GM23248 (cell line): ENCODE results near the gene WSCD1. TPM values are rescaled to one million over a fixed set of nuclear protein-coding genes. Genes with fewer than 3 reads are reported as not detected.

Experiments
- DNase-seq: peaks from one replicate; pipeline ENCODE4 v3.0.0-alpha.2; 2015
- H2AFZ ChIP-seq: fragments of 200-600 bp; sonication (generic); 2 replicates; pipeline ENCODE4 v1.6.1; 2016; ENCODE audit warnings: antibody characterized with exemption
- H3F3A ChIP-seq: fragments of 200-600 bp; sonication (generic); 2 replicates; pipeline ENCODE4 v1.6.1; 2016; ENCODE audit warnings: mild to moderate bottlenecking, antibody characterized with exemption, mixed run types; ENCODE audit not compliant: insufficient read depth
- H3K27ac ChIP-seq: fragments of 200-600 bp; sonication (generic); 2 replicates; pipeline ENCODE4 v1.5.1; 2016; ENCODE audit warnings: mild to moderate bottlenecking
- H3K27me3 ChIP-seq: fragments of 200-600 bp; sonication (generic); replicated peaks from 2 replicates; pipeline ENCODE4 v1.6.1; 2016; ENCODE audit warnings: mild to moderate bottlenecking; ENCODE audit not compliant: insufficient read depth
- H3K36me3 ChIP-seq: fragments of 200-600 bp; sonication (generic); 2 replicates; pipeline ENCODE4 v1.6.1; 2016; ENCODE audit warnings: low read depth, mild to moderate bottlenecking
- H3K4me1 ChIP-seq: fragments of 200-600 bp; sonication (generic); 2 replicates; pipeline ENCODE4 v1.6.1; 2016; ENCODE audit warnings: mild to moderate bottlenecking; ENCODE audit not compliant: insufficient read depth
- H3K4me2 ChIP-seq: fragments of 200-600 bp; sonication (generic); one replicate; pipeline ENCODE4 v1.6.1; 2016; ENCODE audit warnings: mild to moderate bottlenecking; ENCODE audit not compliant: unreplicated experiment
- H3K4me3 ChIP-seq: fragments of 200-600 bp; sonication (generic); 2 replicates; pipeline ENCODE4 v1.5.1; 2016; ENCODE audit warnings: mild to moderate bottlenecking
- H3K79me2 ChIP-seq: fragments of 200-600 bp; sonication (generic); 2 replicates; pipeline ENCODE4 v1.6.1; 2016; ENCODE audit warnings: mild to moderate bottlenecking; ENCODE audit not compliant: insufficient read depth
- H3K9ac ChIP-seq: fragments of 200-600 bp; sonication (generic); 2 replicates; pipeline ENCODE4 v1.6.1; 2016; ENCODE audit warnings: mild to moderate bottlenecking
- H3K9me2 ChIP-seq: fragments of 200-600 bp; sonication (generic); 2 replicates; pipeline ENCODE4 v1.6.1; 2016; ENCODE audit warnings: mixed run types, mild to moderate bottlenecking, moderate library complexity; ENCODE audit not compliant: insufficient read depth
- H3K9me3 ChIP-seq: fragments of 200-600 bp; sonication (generic); one replicate; pipeline ENCODE4 v1.6.1; 2017; ENCODE audit warnings: low read depth
- H4K20me1 ChIP-seq: fragments of 200-600 bp; sonication (generic); 2 replicates; pipeline ENCODE4 v1.6.0; 2016; ENCODE audit not compliant: insufficient read depth
- EZH2 ChIP-seq: fragments of 200-600 bp; sonication (generic); IDR thresholded peaks from 2 replicates; pipeline ENCODE4 v1.6.1; 2018; ENCODE audit warnings: antibody characterized with exemption, mild to moderate bottlenecking; ENCODE audit not compliant: insufficient read depth, poor library complexity, severe bottlenecking
- EZH2phosphoT487 ChIP-seq: fragments of 200-600 bp; sonication (generic); IDR thresholded peaks from 2 replicates; pipeline ENCODE4 v1.6.1; 2018; ENCODE audit warnings: antibody characterized with exemption, moderate library complexity, mild to moderate bottlenecking, low read depth; ENCODE audit not compliant: insufficient read depth
- WGBS, 2 experiments: methylation state at CpG; one replicate each; pipeline ENCODE4 v1.1.6; 2015 to 2017; ENCODE audit warnings: low lambda C conversion rate in 2 of 2, low coverage in 1 of 2; ENCODE audit errors: missing lambda C conversion rate in 2 of 2; 5-methylcytosine and 5-hydroxymethylcytosine counted together
- in situ Hi-C: fragments of 300-500 bp; cut with MboI; formaldehyde crosslinking; loops from 2 replicates; pipeline ENCODE4 v1.15.0; 2020
- polyA plus RNA-seq: library from polyadenylated mRNA; unstranded; fragments of >200 nt; fragmentation: Nextera tagmentation; extraction: Ambion mirVana; gene quantifications from 2 replicates; pipeline ENCODE4 v1.2.1, GENCODE V29; 2016
- total RNA-seq: library from RNA; depleted of rRNA; stranded (reverse); fragments of >200 nt; shearing (Covaris generic); gene quantifications from 2 replicates; pipeline ENCODE4 v1.2.3, GENCODE V29; 2014

The WSCD1 gene
- total and polyA plus RNA-seq, 2 experiments from 2014 or later: 0.11 TPM; not detected in 1

DNA sequence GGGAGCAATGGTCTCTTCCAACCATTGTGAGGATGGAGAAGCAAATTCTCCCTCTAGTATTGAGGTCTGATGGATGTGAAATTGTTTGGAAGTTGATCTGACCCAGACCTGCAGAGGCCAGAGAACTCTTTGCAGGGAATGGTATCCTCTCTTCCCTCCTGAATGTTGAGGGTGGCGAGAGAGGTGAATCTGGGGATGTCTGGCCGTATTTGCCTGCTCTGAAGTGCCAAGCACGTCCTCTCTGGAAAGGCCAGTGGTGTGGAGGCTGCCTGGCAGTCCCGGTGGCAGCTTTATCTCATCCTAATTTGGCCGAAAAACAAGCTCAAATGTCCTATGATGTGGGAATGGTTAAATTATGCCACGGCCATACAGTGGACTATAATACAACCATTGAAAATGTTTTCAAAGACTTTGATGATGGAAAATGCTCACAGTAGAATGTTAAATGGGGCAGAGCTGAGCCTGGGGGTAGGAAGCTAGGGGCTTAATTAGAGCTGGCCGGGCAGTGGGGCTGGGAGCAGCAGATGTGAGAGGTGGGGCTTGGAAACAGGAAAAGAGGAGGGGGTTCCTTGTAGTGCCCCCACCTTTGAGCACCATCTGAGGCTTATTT, 30.8 kb downstream of the WSCD1 start:
- no peak for DNase-seq
- no peaks in the 10 kb centered on the region for H4K20me1 ChIP-seq
- no peak overlapping the region for H3K27ac ChIP-seq
- no peaks in the 10 kb centered on the region for H3K27me3 ChIP-seq
- no peaks in the 10 kb centered on the region for H3K9me3 ChIP-seq
- H2AFZ ChIP-seq: no peak overlapping the region
- H3K4me1 ChIP-seq: no peaks in the 10 kb centered on the region
- in situ Hi-C loops: no loop called here
- no peaks in the 10 kb centered on the region for H3F3A ChIP-seq
- TF ChIP-seq EZH2phosphoT487 (no peak), EZH2 (no peak)
- no peaks in the 10 kb centered on the region for H3K9me2 ChIP-seq
- no peaks in the 10 kb centered on the region for H3K36me3 ChIP-seq
- H3K4me3 ChIP-seq: no peak overlapping the region
- no peak overlapping the region for H3K4me2 ChIP-seq
- WGBS, 2 experiments: 8 to 23% methylated on average over 7 of the region's 7 CpGs
- no peaks in the 10 kb centered on the region for H3K79me2 ChIP-seq
- no peak overlapping the region for H3K9ac ChIP-seq

DNA sequence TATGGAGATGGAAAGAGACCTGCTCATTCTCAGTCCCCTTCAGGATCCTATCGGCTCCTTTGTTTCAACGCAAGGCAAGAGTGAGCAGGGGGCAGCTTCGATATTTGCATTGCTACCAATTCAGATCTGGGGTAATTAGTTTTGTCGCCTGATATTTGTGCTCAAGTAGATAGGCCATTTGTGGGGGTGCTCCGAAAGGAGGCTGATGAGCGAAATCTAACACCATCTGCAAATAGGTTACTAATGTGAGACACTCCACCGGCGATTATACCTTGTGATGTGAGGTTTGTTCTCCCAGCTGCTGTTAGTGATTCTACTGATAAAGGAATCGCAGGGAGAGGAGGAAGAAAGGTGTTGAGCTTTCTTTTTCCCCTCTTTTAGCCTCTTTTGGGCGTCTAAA, 31.5 kb downstream of the WSCD1 start:
- Histone ChIP-seq H3K27me3 (no peaks in the 10 kb centered on the region), H3K79me2 (no peaks in the 10 kb centered on the region), H3K9me2 (no peaks in the 10 kb centered on the region), H4K20me1 (no peaks in the 10 kb centered on the region), H3K36me3 (no peaks in the 10 kb centered on the region), H3F3A (no peaks in the 10 kb centered on the region), H3K4me3 (no peak overlapping the region), H2AFZ (no peak overlapping the region), H3K4me1 (no peaks in the 10 kb centered on the region), H3K27ac (no peak overlapping the region), H3K9ac (no peak overlapping the region), H3K4me2 (no peak overlapping the region), H3K9me3 (no peaks in the 10 kb centered on the region)
- no peak for DNase-seq
- WGBS, 2 experiments: 11 to 20% methylated on average over 10 of the region's 10 CpGs
- in situ Hi-C loops: no loop called here
- no peak for TF ChIP-seq EZH2phosphoT487
- TF ChIP-seq EZH2: no peak

DNA sequence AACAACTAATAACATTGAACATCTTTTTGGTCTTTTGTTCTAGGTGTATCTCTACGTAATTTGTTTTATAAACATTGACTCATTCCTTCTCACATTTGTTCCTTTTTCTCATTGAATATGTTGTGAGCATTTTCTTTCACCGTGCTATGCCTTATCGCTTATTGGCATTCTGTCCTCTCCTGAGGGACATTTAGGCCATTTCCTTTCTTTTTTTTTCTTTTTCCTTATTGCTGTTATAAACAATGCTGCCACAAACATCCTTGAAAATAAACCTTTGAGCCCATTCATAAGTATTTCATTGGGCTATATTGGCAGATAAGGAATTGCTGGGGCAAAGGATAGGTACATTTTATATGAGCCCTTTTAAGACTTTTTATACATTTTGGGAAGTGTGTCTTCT, 32.4 kb downstream of the WSCD1 start:
- Histone ChIP-seq H3K27ac (no peak overlapping the region), H3K9me2 (no peaks in the 10 kb centered on the region), H3K4me3 (no peak overlapping the region), H4K20me1 (no peaks in the 10 kb centered on the region), H3K36me3 (no peaks in the 10 kb centered on the region), H3F3A (no peaks in the 10 kb centered on the region), H3K79me2 (no peaks in the 10 kb centered on the region), H3K9ac (no peak overlapping the region), H3K9me3 (no peaks in the 10 kb centered on the region), H3K4me2 (no peak overlapping the region), H3K27me3 (no peaks in the 10 kb centered on the region), H2AFZ (no peak overlapping the region), H3K4me1 (no peaks in the 10 kb centered on the region)
- in situ Hi-C loops: no loop called here
- TF ChIP-seq EZH2phosphoT487 (no peak), EZH2 (no peak)
- DNase-seq: no peak
- 46 to 53% methylated on average over 3 of the region's 3 CpGs for WGBS, 2 experiments

DNA sequence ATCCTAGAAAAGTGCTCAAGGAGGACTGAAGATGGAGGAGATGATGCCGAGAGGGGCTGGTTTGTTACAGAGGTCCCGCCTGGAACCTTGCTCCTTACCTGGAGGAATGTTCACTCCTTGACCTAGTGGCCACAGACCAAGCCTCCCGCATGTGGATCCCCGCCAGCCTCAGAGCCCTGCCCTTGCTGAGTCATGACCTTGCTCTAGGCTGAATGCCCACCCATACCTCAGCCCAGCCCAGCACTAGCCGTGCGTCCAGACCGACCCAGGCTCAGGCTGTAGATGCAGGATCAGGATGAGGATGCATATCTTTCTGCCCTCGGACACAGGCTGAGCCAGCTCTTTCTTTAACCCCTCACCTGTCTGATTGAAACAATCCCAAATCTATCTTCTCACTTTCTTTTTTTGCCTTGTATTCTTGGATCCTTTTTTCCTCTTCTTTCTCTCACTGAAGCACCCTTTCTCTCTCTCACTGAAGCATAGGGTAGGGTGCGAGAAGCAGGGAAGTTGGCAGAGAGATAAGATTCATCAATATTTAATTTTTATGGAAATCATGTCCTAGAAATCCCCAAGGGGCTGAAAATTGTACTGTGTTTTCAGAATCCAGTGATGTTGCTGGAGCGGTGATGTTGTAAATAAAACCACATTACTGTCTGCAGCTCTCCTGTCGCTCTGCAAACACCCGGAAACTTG, 34.9 kb downstream of the WSCD1 start:
- Histone ChIP-seq H3K36me3 (no peaks in the 10 kb centered on the region), H3F3A (no peaks in the 10 kb centered on the region), H3K27ac (no peak overlapping the region), H3K27me3 (no peaks in the 10 kb centered on the region), H4K20me1 (no peaks in the 10 kb centered on the region), H3K4me2 (no peak overlapping the region), H3K9me2 (no peaks in the 10 kb centered on the region), H2AFZ (no peak overlapping the region), H3K79me2 (no peaks in the 10 kb centered on the region), H3K9ac (no peak overlapping the region), H3K9me3 (no peaks in the 10 kb centered on the region), H3K4me1 (no peaks in the 10 kb centered on the region), H3K4me3 (no peak overlapping the region)
- DNase-seq: no peak
- WGBS, 2 experiments: 37 to 45% methylated on average over 12 of the region's 12 CpGs
- TF ChIP-seq EZH2: no peak
- TF ChIP-seq EZH2phosphoT487: no peak
- in situ Hi-C loops: no loop called here
